Stimulated activated CD8-positive, alpha-beta memory T cell treated with anti-CD3 and anti-CD28 coated beads, Interleukin-15, amount 100 ng/mL, for 24 hours (primary cell): Measurements from ENCODE around the gene GUCY1A2.

ENCODE experiments used
- DNase-seq: peaks from one replicate; pipeline ENCODE4 v3.0.0-alpha.2; 2020; ENCODE audit warnings: low read depth

GUCY1A2 gene

DNA sequence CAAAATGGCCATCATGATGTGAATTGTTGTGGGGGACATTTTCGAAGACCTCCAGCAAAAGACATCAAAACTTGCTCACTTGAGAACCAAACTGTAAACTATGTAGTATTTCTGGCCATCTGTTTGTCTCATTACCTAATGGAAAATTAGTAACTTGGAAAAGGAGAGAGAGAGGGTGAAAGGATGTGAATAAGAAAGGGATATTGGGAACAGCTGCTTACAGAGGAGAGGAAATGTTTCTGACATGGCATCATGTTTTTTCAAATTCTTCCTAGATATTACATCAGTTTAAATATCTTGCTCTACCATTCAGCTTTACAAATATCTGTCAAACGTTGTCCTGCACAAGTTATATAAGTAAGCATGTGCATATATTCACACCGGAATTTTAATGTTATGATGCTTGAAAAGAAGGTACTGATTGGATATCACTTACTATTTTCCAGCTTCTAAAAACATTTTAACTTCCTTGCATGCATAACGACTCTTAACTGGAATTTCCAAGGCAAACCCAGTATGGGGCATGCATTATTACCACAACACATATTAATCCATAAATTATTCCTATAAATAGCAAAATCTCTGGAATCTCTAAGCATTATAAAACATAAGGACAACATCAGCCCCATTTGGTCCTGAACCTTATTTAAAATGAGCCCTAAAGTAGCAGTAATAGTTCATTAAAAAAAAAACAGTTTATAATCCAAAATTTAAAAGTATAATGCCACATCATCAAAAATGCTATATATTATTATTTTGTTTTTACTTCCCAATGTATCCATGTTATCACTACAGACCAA is 20.0 kb downstream of the GUCY1A2 start:
- DNase-seq, result no peak

DNA sequence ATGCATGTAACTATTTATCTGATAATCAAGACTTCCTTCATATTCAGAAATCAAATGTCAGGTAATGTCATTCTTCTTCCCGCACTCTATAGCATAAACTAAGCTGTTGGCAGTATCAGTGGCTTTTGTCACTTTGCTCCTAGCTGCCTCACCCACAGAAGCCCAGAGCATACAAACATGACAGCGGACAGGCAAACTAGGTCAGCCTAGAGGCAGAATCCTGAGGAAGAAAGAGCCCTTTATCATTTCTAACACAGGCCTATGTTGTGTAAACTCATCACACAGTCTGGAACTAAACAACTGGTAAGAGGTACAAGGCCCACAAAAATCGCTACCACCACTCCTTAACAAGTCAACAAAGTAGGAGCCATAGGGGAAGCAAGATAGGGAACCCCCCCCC is 21.0 kb downstream of the GUCY1A2 start:
- no peak for DNase-seq

DNA sequence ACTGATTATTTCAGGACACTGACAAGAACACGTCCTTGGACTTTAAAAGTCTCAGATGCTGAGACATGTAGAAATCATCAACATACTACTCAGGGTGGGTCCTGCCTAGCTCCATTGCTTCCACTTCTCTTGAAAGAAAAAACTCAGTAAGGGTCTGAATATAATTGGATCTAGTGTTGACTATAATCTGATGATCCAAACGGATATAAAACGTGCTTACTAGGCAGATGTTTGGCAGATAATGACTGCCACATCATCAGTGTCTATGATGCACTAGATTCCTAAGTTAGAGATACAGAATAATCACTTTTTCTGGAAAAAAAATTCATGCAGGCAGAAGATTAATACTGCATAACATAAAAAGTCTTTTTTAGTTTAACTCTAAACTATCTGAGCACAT is 21.6 kb downstream of the GUCY1A2 start:
- no peak for DNase-seq

DNA sequence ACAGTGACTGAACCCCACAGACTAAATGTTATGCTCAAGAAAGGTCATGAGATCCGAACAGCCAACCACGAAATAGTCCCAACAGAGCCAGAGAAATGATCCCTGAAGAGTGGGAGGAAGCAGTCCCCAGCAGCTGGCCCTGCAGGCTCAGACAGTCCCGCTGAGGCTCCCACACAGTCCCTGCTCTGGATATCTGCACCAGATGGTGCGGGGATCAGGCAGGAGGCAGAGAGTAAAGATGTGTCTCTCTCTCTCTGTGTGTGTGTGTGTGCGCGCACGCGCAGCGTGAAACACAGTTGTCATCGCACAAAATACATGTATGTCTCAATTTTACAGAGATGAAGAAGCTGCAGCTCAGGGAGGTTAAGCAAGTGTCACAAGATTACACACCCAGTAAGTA is 27.9 kb downstream of the GUCY1A2 start:
- no peak for DNase-seq

DNA sequence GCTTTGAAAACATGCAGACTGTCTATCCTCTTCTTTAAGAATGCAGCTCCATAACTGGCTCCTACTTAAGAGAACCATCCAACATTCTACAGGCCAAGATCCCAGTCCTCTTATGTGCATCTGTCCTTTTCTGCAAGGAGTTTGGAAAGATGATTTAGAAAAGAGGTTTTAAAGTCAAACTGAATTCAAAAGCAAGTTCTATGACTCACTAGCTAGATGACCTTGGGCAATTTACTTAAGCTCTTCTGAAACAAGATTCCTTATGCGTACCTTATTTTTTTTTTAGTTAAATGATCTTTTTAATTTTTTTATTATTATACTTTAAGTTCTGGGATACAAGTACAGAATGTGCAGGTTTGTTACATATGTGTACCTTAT is 29.2 kb downstream of the GUCY1A2 start:
- no peak for DNase-seq

DNA sequence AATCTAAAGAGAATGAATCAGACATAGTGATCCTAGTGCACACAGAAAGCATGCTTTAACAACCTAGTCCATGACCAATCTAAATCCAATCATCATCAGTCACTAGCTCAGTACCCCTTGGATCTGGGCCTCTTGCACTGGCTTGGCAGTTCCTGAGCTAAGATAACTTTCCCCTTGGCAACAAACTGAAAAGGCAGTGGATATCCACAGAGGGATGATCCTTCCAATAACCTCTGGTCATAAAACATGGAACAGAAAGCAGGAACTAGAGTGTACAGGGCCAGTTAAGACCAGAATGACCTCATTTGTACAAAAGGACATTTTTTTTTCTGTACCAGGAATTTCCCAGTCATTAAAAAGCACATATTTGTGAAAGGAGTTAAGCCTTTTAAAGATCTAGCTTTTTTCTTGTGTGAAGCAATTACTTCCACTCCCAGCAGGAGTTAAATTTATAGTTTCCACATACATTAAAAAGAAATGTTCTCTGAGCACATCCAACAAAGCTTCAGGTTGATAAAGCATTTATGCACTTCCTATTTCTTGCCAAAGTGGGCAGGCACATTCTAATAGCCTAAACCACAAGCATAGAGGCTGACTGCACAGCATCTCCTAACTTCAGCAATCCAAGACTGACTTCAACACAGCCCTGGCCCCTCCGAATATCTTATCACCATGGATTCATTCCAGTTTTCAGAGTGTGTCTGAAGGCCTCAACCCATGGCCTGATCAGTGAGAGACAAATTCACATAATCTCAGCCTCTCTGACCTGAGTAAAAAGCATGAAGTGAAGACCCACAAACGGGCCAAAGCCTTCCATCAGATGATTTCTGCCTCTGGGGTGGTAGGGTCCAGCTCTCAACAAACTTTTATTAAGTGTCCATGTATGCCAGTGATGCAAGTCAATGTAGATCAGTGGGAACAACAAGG is 29.9 kb downstream of the GUCY1A2 start:
- no peak for DNase-seq

DNA sequence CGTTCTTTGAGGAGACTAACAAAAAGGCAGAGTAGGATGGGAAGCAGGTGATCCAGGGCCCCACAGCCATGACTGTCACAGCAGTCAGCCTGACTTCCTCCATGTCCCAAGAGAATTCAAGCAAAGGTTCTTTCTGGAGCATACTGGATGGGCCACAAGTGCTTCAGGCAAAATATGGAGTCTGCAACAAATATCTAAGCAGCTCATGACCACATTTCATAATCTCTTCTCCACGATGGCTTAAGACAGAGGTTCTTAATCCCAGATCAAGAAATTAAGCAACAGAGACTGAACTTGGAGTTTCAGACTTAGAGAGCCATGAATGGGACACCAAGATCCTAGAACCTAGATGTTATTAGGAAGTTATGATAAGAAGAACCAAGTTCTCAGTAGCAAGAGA is 31.6 kb downstream of the GUCY1A2 start:
- no peak for DNase-seq

DNA sequence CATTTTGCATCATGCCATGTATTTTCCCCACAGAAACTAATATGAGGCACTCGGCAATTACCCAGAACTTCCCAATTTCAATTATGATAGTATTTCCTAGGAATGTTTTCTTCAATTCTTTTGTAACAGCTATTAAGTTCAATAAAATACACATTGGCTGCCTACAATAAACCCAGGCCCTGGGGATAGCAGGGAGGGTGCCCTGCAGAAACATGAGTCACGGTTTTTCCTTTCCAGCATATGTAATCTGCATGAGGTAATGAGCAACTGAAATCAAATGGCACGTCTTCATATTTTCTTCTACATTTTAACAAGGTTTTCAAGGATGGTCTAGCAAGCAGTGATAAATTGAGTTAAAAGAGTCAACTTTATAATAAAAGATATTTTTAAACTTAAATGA is 32.0 kb downstream of the GUCY1A2 start:
- DNase-seq, result no peak

DNA sequence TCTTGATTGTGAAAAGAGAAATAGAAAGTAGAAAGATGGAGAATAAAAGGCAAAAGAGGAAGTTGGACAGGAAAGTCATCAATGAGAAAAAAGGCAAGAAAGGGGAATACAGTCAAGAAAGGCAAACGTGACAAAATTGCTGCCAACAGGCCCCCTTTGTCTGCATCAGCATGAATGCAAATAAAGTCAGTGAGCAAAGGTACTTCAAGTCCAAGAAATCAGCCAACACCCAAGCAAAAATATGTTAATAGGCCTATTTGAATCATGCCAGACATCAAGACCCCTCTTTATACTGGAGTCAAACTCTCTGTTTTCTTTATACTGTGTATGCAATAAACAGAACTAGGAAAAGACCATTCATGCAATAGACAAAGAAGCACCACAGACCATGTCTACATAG is 34.3 kb downstream of the GUCY1A2 start:
- no peak for DNase-seq

DNA sequence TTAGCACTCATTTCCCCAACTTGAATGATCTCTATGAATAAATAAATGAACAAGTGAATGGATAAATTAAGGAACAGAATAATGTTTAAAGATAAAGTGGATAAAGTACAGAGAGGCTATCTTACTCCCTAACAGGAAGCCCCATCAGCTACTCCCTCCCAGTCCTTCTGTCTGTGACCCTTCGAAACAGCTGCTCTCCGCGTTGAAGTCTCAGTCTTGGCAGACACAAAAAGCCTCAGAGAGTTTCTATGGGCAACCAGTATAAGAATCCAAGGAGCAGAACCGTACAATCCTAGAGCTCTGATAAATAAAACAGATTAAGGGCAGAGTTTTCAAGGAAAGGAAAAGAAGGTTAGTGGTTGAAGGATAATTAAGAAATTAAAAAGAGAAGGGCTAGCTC is 35.0 kb downstream of the GUCY1A2 start:
- no peak for DNase-seq

DNA sequence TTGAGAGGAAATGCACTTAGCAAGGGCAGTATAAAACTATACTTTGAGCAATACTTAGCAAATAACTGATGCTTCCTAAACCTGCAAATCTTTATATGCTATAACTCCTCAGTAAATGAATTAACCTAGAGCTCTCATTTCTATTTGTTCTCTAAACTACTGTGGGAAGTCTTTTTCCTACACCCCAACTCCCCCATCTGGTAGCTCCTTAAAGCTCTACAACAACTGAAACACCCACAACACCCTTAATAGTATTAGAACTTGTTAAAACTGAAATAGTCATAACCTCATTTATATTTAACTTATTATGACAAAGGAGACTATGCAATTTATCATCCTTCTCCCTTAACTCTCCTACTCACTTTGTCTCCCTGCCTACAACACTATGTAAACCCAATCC is 43.4 kb downstream of the GUCY1A2 start:
- DNase-seq, result no peak

DNA sequence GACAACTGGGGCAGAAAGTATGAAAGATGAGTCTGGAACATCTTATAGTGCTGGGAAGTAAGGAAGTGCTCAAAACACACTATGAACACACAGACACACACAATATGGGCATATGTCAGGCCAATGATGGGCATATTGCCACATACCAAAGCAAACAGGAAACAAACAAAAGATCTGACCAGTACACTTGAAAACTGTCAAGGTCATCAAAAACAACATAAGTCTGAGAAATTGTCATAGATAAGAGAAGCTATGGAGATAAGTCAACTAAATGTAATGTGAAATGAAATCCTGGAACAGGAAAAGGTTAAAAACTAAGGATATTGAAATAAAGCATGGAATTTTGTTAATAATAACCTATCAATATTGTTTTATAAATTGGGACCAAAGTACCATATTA is 46.4 kb downstream of the GUCY1A2 start:
- DNase-seq, result no peak

DNA sequence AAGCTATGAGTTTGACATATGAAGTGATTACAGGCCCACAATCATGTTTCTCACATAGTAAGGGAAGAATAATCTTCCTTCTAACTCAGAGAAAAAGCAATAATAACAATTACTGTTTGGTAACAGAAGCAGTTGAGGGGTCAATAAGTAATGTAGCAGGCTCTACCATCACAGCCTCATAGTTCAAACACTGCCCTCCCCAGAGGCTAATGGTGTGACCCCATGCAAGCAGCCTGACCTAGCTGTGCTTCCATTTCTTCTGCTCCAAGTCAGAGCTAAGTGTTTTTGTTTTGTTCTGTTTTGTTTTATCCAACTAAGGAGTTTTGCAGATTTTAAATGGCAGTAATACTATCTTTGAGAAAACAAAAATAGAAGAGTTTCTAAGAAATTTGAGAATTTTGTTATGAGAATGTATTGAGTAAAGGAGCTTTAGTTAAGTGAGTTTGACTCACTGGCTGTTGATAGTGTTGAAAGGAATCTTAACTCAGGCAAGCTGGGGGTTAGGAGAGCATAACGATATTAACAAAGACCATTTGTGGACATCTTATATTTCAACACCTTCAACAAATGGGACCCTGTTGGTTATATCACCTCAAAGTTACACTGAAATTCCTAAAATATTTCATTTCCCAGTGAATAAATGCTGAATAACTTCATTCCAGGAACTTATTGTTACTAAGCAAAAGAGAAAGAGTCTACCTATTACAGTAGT is 48.5 kb downstream of the GUCY1A2 start:
- no peak for DNase-seq

DNA sequence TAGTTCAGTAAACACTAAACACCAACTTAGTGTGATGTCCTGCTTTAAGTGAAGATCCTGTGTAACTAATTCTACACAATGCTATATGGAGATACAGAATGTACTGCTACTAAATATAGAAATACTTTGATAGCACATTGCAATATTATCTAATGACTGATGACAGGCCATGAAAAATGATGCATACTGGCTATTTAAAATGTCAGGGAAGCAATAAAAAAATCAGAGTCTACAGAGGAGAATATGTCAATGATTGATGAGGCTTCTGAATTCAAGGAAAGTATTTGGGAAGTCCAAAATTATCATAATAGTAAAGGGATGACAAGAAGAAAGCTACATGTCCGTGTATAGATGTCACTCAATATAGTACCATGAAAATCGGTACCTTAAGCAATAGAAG is 55.3 kb downstream of the GUCY1A2 start:
- no peak for DNase-seq

DNA sequence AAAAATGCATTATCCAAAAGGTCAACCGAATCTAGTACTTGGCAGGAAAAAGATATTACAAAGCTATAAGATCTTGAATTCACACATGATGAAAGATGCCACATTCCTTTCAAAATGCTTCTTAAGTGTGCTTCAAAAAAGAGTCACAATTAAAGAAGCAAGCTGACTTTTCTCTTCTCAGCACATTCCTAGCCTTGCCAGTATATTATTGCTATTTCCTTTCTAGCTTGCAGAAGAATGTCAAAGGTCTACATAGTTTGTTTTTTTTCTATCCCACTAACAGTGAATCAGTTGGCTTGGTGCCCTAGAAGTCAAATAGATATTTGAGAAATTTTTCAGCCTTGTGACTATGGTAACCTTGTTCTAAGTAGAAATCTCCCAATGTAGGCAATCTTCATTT is 56.8 kb downstream of the GUCY1A2 start:
- DNase-seq, result no peak

DNA sequence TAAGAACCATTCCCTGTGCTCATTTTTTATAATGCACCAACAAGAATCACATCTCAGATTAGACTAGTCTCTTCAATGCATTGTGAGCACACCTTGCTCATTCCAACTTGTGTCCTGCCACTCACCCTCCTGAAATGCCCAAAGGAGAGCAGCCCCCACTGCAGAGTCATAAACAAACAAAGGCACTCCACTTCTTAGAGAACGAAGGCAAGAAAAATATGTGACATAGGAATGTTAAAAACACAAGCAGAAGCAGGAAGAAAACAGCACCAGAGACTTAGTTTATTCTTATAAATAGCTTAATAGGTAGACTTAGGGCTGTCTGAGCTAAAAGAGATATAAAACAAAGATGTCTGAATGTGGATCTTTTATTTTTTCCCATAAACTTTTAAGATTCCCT is 57.2 kb downstream of the GUCY1A2 start:
- no peak for DNase-seq

DNA sequence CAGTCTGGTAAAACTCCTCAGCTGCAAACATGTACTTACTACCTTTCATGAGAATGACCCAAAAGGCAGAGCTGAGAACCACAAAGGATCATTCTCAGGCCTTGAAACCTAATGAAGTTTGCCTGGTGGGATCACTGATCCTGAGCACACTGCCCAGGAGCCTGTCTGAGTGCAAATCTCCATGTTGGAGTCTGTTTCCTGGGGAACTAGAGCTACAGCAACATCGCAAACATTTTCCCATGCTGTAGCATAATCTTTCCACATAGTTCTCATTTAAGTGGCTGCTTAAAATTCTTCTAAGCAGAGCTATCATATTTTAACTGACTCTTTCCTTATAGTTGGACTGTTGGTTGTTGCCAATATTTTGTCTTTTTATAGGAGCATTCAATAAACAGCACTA is 58.5 kb downstream of the GUCY1A2 start:
- no peak for DNase-seq

DNA sequence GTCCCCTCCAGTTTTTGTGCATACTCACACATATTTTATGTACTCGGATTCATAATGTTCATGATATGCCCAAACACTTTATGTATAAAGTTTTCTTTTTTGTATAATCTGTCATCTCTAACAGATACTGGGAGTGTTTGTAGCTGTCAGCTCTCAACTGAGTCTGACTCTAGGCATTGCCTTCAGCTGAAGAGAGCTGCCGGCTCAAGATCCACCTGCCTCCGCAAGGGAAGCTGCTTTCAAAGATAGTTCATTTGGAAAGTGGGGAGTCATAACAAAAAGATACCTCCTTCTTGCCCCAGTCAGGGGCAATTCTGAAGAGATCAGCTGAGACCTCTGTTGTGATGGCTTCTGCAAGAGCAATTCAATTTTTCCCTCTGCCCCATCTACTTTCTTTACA is 58.9 kb downstream of the GUCY1A2 start:
- DNase-seq, result no peak

DNA sequence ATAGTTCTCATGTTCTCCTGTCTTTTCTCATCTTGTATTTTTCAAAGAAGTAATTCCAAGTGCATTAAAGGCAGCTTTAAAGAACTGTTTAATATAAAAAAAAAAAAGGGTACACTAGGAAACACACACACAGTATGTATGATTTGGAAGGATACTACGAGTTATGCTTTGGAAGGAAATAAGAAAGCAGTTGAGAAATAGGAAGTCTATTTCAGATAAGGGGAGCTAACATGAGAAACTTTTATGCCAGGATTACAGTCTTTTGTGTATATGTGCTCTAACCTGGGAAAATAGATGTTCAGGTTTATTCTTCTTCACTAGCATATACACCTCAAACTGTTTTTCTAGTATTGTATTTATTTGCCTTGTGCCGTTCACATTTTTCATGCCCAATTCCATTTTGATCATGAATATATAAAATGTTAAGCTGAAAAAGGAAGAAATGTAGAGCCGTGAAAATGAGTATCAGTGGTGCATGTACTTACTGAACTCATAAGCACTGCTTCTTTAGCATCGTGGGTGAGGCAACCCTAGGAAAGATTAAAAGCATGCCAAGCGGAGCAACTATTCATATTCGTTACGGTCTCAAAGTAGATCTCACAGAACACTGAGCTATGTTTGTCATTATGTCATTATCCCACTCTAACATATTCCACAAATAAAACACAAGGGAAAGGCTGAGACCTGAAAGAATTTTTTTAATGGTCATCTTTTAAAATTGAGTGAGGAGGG is 59.6 kb downstream of the GUCY1A2 start:
- no peak for DNase-seq

DNA sequence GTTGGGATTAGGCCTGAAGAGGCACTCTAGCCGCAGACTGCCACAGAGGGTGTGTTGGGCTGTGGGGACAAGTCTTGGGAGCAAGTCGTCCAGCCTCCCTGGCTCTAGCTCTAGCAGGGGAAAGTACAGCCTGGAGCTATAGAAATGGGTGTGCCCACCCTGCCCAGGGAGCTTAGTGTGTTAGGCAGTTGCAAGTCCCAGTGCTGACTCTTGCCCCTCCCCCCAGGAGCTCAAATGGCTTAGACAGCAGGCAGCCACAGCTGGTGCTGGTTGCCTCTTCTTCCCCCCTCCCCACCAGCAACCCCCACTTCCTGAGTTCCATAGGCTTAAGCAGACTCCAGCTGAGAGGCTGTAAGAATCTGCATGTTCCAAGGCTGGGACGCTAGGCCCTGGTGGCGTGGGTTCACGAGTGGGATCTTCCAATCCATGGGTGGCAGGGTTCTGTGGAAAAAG is 61.2 kb downstream of the GUCY1A2 start:
- no peak for DNase-seq

DNA sequence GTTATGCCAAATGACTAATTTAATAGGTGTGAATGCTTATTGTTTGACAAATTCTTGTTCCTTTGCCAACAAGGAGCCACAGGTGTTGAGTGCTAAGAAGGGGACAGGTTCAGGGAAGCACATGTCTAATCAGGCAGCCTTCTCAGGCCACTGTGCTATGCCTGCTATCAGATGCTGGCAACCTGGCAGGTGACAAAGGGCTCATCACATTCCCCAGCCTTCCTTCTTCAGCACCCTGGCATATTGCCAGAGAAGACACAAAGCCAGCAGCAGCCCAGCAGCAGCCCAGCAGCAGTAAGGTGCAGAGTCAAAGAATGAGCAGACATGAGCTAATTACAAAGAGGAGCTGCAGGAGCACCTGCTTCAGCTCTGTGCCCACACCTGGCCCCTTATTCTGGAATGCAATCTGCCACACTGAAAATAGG is 68.2 kb downstream of the GUCY1A2 start:
- DNase-seq, result no peak

DNA sequence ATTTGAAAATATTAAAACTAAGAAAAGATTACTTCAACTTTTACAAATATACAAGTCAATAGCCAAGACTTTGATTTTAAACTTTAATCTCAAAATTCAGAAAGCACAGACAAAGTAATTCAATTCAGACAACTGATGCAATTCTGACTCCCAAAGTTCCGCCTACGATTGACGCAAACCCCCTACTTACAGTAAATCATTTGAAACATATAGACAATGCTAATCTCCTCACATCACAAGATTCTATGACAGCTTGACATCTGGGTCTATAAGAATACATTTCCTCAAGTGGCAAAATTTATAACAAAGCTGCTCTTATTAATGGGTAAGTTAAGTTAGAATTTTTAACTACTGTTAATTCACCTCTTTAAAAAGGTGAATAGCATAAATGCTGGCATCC is 75.2 kb downstream of the GUCY1A2 start:
- no peak for DNase-seq
